ENCODE data around the gene TCL1B. TPM values are rescaled to one million over a fixed set of nuclear protein-coding genes. Genes with fewer than 3 reads are reported as not detected.
"Not testable (repeated sequence)": the region's sequence is repeated elsewhere in the genome, so short reads cannot be mapped to it uniquely, and the experiment has no call there.

Gene TCL1B
- total RNA-seq, 1 donor from 2014 or later, result not detected

DNA sequence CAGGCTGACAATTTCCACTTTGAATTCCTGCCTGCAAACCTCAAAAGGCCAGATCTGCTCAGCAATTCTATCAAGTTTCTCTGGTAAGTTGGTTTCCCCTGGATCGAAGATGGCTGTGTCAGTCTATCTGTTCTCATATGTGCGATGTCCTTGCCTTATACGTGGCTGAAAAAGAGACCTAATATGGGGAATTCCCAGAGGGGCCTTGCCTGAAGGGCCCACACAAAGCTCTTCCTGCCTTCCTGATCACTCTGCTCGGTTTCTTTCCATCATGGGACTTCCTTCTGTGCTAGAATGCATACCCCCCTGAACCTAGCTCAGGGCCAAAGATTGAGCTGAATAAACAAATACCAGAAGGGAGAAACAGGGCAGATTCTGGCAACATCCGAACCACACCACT is 13.2 kb downstream of the TCL1B start:
- no peak for DNase-seq (ENCODE audit: low spot score)
- intact Hi-C loops (cut with DNase I), result no loop called here

DNA sequence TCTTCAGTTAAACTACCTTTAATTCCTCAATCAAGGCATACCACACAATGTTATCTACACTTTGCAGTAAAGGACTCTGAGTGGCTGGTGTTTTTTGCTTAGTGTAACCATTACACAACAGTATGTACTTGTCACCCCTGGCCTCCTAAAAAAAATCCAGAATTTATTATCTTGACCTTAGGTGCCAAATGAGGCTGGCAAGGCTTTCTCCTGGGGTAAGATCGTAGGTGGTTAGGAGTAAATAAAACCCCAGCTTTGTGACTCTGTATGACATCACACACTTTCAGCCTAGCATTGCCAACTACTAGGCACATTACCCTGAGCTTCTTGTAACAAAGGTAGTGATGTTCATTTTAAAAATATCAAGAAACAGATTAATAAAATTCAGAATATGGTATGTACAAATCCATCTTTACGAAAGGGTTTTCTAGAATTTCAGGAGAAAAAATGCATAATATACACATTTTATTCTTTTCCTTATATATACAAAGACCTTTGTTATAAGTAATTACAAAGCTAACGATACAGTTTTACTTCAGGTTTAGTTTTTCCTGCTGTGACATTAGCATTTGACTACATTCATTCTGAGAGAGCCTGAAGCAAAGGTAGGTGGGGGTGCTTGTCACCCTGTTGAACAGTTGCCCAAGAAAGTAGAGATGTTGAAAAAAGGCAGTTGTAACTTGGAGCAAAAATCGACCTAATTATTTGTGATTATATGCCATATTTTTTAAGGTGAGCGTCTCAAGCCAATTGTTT is 14.2 kb downstream of the TCL1B start:
- intact Hi-C loops (cut with DNase I), result no loop called here

DNA sequence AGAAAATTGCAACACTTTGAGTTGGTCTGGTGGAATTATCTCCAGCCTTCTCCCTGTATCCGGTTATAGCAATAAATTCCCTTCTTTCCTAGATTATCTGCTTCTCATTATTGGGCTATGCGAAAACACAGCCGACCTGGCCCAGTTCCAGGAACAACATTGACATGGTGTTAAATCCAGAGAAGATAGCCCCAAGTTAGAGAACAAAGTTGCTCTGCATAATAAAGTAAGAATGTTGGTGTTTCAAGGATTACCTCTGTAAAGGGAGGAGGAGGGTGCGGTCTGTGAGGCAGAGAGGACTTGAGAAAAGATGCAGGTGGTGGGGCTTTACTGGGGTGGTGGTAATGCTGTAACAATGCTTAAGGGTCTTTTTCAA is 15.6 kb downstream of the TCL1B start:
- intact Hi-C loops (cut with DNase I), result no loop called here
- no peak for DNase-seq (ENCODE audit: low spot score)

More for the DNA sequence above, 14.2 kb downstream of the TCL1B start:
- no peak for DNase-seq (ENCODE audit: low spot score)

DNA sequence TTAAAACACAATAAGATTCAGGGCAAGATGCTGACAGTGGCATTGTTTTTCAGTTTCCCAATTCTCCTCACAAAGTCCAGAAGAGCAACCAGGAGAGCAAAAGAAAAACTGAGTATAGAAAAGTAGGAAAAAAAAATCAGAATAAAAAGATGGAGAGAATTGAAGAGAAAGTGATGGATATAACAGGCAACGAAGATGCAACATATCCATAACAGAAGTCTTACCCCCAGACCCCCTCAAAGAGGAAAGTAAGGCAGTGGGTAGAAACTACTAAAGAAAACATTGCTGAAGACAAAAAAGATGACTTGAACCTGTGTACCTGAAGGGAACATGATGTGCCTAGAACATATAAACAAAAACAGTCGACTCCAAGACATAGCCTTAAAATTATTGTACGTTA is 17.1 kb downstream of the TCL1B start:
- intact Hi-C loops (cut with DNase I), result no loop called here

DNA sequence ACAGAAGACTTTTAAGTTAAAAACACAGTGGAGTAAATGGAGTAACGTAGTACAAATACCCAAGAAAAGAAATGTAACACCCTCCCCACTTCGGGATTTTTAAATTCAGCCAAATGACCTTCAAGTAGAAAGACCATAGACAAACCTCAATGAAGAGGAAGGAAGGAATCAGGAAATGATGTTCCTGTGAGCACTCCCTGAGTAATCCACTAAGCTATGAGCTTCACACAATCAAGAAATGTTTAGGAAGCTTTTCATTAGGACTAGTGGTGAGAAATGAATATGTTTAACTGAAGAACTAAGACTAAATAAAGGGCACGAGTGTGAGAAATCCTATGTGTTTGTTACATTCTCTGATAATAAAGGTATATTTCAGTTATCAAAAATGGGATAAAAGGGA is 17.6 kb downstream of the TCL1B start:
- no peak for DNase-seq (ENCODE audit: low spot score)
- intact Hi-C loops (cut with DNase I), result no loop called here

More for the DNA sequence above, 17.1 kb downstream of the TCL1B start:
- no peak for DNase-seq (ENCODE audit: low spot score)

DNA sequence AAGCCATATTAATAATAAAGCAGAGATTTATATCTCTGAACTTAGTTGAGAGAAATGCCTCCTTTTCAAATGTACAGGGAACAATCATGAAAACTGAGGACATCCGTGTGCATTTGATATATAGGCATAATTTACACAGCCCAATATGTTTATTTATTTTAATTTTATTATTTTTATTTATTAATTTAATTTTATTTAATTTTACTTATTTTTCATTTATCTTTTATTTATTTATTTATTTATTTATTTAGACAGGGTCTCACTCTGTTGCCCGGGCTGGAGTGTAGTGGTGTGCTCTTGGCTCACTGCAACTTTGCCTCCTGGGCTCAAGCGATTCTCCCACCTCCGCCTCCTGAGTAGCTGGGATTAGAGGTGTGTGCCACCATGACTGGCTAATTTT is 19.3 kb downstream of the TCL1B start:
- intact Hi-C loops (cut with DNase I), result no loop called here
- no peak for DNase-seq (ENCODE audit: low spot score)

DNA sequence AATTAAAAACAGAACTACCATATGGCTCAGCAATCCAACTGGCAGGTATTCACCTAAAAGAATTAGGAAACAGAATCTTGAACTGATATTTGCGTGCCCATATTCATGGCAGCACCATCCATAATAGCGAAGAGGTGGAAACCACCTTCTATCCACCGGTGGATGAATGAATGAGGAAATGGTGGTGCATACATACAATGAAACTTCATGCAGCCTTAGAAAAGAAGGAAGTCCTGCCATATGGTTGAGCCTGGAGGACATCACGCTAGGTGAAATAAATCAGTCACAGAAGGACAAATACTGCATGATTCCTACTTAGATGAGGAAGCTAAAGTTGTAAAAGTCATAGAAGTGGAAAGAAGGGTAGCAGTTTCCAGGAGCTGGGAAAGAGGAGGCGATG is 21.1 kb downstream of the TCL1B start:
- no peak for DNase-seq (ENCODE audit: low spot score)
- intact Hi-C loops (cut with DNase I), result no loop called here

DNA sequence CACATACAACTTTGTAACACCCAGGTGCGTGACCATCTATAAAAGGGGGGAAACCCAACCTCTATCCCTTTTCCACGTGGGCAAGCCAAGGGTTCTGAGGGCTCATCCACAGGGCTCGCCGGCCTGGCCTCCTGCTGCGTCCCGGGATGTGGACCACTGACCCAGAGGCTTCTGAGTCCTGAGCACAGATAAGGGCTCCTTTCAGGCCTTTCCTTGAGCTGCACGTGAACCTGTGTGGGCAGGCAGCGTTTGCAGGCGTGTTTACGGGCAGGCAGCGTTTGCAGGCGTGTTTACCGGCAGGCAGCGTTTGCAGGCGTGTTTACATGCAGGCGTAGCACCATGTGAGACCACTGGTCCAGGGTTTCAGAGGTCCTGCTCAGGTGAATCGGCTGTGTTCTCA is 23.9 kb downstream of the TCL1B start:
- no peak for DNase-seq (ENCODE audit: low spot score)
- intact Hi-C loops (cut with DNase I), result no loop called here

DNA sequence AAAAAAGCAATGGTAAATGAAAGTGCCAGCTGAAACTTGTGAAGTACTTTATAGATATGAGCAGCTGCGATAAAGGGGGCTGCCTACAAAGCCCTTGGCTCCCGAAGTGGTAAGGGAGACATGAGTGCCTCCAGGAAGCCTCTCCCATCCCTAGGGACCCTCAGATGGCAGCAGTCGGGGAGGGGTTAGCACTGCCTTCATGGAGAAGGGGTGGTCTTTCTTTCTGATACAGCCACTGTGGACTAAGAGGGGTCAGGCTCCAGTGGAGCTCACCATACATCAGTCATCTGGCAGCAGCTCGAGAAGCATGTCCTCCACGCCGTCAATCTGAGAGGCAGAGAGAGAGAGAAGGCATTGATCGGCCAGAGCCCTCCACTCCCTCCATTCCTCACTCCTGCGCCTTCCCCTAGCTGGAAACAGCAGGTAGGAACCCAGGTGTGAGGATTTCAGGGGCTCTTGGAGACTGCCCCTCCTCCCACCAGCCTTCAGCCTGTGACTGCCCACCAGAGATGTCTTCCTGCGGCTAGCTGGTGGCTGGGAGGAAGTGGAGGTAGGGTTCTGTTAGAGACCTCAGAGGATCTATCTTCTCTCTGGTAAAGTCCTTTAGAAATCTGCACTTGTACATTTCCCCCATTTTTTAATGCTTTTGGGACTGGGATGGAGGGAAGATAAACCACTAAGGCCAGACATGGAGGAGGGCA is 25.4 kb downstream of the TCL1B start:
- DNase-seq (ENCODE audit: low spot score), result no peak
- intact Hi-C loops (cut with DNase I), result no loop called here

DNA sequence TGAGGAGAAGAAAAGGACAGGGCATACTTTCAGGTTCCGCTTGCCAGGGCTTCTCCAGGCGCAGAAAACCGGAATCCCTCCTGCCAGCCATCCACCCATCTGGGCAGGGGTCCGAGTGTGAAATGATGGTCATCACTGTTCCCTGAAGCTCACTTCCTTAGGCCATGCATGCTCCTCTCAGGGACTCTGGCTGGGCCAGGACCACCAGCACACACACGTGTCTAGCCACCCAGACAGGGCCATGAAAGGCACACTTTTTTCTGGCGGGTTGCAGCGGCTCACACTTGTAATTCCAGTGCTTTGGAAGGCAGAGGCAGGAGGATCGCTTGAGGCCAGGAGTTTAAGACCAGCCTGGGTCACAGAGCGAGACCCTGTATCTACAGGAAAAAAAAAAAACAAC is 26.2 kb downstream of the TCL1B start:
- intact Hi-C loops (cut with DNase I), result no loop called here
- no peak for DNase-seq (ENCODE audit: low spot score)

DNA sequence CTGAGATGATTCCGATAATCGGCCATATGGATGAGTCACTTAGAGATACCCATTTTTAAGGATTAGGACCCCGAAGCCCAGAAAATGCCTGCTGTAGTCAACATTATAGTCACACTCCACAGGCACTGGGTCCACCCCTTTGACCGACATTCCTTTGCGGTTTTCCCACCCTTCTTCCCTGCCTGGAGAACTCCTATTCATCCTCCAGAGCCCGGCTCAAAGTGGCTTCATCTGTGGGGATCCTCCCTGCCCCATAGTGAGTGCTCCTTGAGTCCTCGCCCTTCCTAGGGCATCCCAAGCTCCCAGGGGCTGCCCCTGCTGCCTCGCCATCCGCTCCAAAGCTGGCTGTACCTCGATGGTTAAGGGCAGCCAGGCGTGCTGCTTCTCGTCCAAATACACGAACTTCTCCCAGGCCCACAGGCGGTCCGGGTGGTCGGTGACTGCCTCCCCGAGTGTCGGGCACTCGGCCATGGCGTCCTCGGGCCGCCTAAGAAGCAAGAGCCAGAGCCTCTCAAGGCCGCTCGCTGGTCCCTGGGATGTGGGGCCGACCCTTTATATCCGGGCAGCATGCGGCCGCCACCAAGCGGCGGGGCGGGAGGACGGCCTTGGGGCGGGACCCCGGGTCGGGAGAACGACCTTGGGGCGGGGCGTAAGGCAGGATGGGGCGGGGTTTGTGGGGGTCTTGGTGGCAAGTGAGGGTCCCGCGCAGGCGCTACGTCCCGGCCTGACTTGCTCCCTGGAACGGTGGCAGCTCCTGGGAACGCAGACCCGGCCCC is 27.6 kb downstream of the TCL1B start, which contains the start of gene TCL1A:
TCL1A (minus strand) TSS at position 530 of the 776 bp plus-strand sequence; CDS start at position 471, 59 bp downstream.
- intact Hi-C loops (cut with DNase I), result no loop called here
- DNase-seq (ENCODE audit: low spot score), result no peak

DNA sequence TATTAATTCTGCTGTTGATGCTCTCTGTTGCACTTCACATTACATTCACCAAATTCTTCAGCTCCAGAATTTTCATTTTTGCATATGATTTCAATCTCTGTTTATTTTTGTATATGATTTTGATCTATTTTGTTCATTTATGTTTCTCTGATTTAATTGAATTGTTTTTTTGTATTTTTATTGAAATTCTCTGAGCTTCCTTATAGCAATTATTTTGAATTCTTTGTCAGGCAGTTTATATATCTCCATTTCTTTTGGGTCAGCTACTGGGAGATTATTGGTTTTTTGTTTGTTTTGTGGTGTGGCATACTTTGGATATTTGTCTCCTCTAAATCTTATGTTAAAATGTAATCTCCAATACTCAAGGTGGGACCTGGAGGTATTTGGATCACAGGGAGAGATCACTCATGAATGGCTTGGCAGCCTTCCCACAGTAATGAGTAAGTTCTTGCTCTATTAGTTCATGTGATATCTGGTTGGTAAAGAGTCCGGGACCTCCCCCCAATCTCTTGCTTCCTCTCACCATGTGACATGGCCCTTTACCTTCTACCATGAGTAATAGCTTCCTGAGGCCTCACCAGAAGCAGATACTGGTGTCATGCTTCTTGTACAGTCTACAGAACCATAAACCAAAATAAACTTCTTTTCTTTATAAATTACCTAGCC is 36.4 kb downstream of the TCL1B start:
- no peak for DNase-seq (ENCODE audit: low spot score)
- intact Hi-C loops (cut with DNase I), result no loop called here

DNA sequence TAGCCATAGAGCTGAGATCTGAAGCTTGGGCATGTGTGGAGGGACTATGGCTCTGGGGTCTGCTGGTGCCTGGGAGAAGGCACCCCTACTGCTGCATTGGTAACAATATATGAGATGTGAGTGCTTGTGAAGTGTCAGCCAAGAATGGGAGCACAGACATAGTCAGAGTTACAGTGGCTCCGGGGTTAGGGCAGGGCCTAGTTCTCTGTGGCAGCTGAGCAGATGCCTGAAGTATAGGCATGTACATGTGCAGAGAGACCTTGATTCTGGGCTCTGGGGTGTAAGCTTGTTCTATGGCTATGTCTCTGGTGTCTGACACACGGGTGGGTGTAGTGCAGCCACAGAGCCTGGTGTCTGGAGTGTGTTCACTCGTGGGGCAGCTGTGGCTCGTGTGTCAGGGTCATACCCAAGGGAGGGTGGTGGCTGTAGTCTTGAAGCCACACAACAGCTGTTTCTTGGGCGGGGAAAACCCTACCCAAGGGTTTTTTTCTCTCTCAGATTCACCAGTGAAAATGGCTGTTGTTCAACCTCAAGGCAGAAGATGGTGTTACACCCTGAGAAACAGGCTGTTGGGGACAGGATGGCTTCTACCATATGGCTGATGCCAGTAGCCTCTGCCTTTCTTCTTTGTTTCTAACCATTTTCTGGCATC is 39.6 kb downstream of the TCL1B start:
- intact Hi-C loops (cut with DNase I), result no loop called here
- DNase-seq (ENCODE audit: low spot score), result no peak

DNA sequence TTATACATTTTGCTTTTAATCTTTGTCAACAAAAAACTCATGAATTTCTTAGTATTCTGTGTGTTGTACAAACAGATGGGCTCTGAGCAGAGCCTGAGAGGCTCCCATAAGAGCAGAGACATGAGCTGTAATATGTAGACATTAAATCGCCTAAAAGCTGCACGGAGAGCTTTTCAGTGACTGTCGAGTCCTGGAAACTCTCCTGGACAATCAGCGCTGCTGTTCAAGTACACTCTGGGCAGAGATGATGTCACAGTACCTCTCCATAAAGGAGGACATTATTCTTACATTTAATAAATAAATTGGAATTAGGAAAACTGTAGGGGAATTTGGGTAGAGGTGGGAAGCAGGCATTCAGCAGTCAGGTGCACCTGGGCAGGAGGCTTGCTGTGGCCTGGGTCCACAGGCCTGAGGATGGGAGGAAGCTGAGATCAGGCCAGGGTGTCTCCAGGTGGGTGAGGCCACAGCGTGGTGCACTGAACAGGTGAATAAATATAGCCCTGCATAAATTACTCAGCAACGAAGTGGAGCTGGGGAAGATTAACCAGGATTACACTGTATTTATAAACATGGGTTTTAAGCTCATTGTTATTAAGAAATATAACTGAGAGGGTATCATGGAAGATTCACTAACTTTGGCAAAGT is 41.0 kb downstream of the TCL1B start:
- DNase-seq (ENCODE audit: low spot score), result no peak
- intact Hi-C loops (cut with DNase I), result no loop called here

DNA sequence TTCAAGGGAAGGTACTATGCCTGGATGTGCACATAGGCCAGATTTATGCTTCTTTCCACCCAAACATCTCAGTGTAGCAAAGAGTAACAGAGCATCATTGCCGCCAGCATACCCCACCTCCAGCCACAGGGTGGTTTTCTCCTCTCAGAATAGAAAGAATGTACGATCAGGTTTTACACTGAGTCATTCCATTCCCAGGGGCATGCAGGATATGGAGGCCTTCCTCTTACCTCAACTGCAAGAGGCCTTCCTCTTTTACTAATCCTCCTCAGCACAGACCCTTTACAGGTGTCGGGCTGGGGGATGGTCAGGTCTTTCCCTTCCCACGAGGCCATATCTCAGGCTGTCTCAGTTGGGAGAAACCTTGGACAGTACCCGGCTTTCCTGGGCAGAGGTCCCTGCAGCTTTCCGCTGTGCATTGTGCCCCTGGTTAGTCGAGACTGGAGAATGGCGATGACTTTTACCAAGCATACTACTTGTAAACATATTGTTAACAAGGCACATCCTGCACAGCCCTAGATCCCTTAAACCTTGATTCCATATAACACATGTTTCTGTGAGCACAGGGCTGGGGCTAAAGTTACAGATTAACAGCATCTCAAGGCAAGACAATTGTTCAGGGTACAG is 43.3 kb downstream of the TCL1B start:
- DNase-seq (ENCODE audit: low spot score); intact Hi-C loops (cut with DNase I): not testable (repeated sequence)

DNA sequence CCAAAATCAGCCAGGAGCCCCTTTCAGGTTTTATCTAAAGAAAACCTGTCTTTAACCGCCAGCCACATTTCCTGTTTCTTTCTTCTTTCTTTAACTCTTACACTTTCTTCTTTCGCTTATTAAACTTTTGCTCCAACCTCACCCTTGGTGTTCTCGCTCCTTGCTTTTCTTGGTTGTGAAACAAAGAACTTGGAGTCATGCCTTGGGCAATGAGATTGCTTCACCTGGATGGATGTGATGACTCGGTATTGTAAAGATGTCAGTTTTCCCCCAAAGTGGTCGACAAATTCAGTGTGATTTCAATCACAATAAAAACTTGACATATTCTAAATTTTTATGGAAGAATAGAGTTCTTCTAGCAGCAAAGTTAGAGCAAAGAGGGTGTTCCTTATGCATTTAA is 43.9 kb downstream of the TCL1B start:
- intact Hi-C loops (cut with DNase I), result no loop called here
- DNase-seq (ENCODE audit: low spot score), result no peak

DNA sequence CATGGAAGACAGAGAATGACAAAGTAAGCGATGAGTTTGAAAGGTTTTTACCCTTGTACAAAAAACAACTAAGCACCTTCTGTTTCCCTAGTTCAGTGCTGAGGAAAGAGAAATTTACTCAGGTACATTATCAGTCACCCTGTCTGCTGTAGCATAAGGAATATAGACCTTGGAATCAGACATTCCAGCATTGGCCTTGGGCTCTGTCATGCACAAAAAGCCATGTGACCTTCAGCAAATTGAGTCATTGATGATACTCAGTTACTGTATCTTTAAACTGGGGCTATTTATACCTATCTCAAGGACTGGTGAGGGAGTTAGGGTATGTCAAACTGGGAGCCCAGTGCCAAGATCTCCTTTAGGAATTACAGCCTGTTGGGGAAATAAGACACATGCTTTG is 47.0 kb downstream of the TCL1B start:
- intact Hi-C loops (cut with DNase I), result no loop called here
- DNase-seq (ENCODE audit: low spot score), result no peak

DNA sequence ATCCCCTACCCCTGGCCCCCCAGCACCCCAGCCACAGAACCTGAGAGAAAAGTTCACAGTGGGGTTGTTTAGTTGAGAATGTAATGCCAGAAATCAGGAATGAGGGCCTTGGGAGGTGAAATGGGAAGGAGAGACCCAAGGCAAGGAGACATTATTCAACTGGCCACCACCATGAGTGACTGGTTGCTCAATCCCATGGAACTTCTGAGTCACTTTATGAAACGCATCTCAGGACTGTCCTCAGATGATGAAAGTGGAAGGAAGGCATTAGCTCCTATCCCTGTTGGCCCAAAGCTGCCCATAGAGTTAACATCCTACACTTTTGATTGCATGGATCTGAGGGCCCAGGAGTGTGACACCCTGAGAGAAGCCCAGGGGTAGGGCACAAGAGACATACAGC is 53.1 kb downstream of the TCL1B start:
- intact Hi-C loops (cut with DNase I), result no loop called here
- no peak for DNase-seq (ENCODE audit: low spot score)
